Adrenal gland (tissue), 12 donors: ENCODE data around the gene TFR2. TPM values are rescaled to one million over a fixed set of nuclear protein-coding genes. Genes with fewer than 3 reads are reported as not detected.

ENCODE experiments used
- DNase-seq, 7 donors: peaks; one replicate each; pipeline ENCODE4 v3.0.0-alpha.2; 2019 to 2020
- H3K27ac ChIP-seq, 5 donors: fragments of 200-600 bp; sonication (generic) in 4 of 5; 1 replicate in 3 of 5; 2 replicates in 2 of 5; pipeline versions ENCODE4 v1.5.1 to v1.8.0; 2016 to 2020; ENCODE audit warnings: mild to moderate bottlenecking in 1 of 5
- H3K27me3 ChIP-seq: fragments of 200-600 bp; 2 replicates; pipeline ENCODE4 v1.8.0; 2021
- H3K36me3 ChIP-seq, 2 donors: fragments of 200-600 bp; replicated peaks in 1 of 2; 1 replicate in 1 of 2; 2 replicates in 1 of 2; pipeline versions ENCODE4 v1.5.1 to v1.8.0; 2018 to 2022
- H3K4me1 ChIP-seq, 2 donors: fragments of 200-600 bp; replicated peaks in 1 of 2; 1 replicate in 1 of 2; 2 replicates in 1 of 2; pipeline versions ENCODE4 v1.5.1 to v1.8.0; 2018 to 2021
- H3K4me3 ChIP-seq, 4 donors: fragments of 200-600 bp; sonication (generic) in 3 of 4; one replicate each; pipeline ENCODE4 v1.5.1; 2016 to 2018
- H3K9me3 ChIP-seq, 3 donors: fragments of 200-600 bp; sonication (generic) in 1 of 3; replicated peaks in 1 of 3; 1 replicate in 2 of 3; 2 replicates in 1 of 3; pipeline versions ENCODE4 v1.5.1 to v1.8.0; 2016 to 2021
- POLR2A ChIP-seq, 2 donors: fragments of 450-650 bp; IDR thresholded peaks; one replicate each; pipeline ENCODE4 v1.6.1; 2017; ENCODE audit warnings: antibody characterized with exemption in 2 of 2, mild to moderate bottlenecking in 2 of 2, moderate library complexity in 1 of 2
- WGBS, 4 donors: extraction: QIAGEN DNeasy Blood & Tissue Kit in 2 of 4; methylation state at CpG; one replicate each; pipeline versions ENCODE4 v1.1.5 to v1.1.7; 2013 to 2017; 5-methylcytosine and 5-hydroxymethylcytosine counted together
- intact Hi-C, 2 donors: fragments of 100-400 bp; cut with DNase I; formaldehyde crosslinking; loops; one replicate each; pipeline versions ENCODE4 v1.14.1 to v1.15.0; 2022 to 2023
- polyA plus RNA-seq, 3 donors: library from polyadenylated mRNA; stranded (reverse); fragments of 200-250 nt in 2 of 3; fragments of 350-450 nt in 1 of 3; fragmentation: Illumina TruSeq in 1 of 3; extraction: RNeasy Lipid Tissue Mini Kit (QIAGEN cat#74804) in 1 of 3; gene quantifications; one replicate each; pipeline ENCODE4 v1.2.3, GENCODE V29; 2013 to 2014
- total RNA-seq, 9 donors: library from RNA; depleted of rRNA in 4 of 9; stranded (reverse); fragments of >200 nt in 4 of 9; fragments of 120-200 nt in 1 of 9; fragmentation: NEBNext Ultra II Directional in 1 of 9; extraction: Animal tissue kit (Norgen Biotek cat#: 25700) in 1 of 9; gene quantifications; one replicate each; pipeline versions ENCODE4 v1.1.0 to v1.2.4, GENCODE V29; 2013 to 2023
- TF ChIP-seq, protein P1 (sequence below), 6 experiments: fragments of 450-650 bp in 4 of 6; fragments of 200-600 bp in 2 of 6; sonication (generic) in 1 of 6; IDR thresholded peaks; 1 replicate in 5 of 6; 2 replicates in 1 of 6; pipeline versions ENCODE4 v1.5.1 to v1.8.0; 2016 to 2021; ENCODE audit warnings: antibody characterized with exemption in 6 of 6, mild to moderate bottlenecking in 2 of 6, moderate library complexity in 1 of 6
- donor health status: healthy with polysubstance abuse.
- donor health status: Bipolar disorder and iron deficiency.
- donor health status: DM: yes; HTN: yes; CAD: no.
- donor health status: DM: no; HTN: no; CAD: no.
- donor health status: DM: no; HTN: no; CAD: no.
- donor health status: DM: yes; HTN: yes; CAD: no.

TFR2 gene
- total and polyA plus RNA-seq, 12 donors, result 0.24 to 6.7 (median 1.3) TPM

GRCh38 chr7:100675581-100676350, 34.4 kb upstream of the TFR2 start:
- peak overlapping the region in 2 of 4 donors; percentile 83 to 92 for H3K4me3 ChIP-seq
- no peak for TF ChIP-seq POLR2A (IDR thresholded peaks at IDR 0.05)
- TF ChIP-seq, protein P1, sequence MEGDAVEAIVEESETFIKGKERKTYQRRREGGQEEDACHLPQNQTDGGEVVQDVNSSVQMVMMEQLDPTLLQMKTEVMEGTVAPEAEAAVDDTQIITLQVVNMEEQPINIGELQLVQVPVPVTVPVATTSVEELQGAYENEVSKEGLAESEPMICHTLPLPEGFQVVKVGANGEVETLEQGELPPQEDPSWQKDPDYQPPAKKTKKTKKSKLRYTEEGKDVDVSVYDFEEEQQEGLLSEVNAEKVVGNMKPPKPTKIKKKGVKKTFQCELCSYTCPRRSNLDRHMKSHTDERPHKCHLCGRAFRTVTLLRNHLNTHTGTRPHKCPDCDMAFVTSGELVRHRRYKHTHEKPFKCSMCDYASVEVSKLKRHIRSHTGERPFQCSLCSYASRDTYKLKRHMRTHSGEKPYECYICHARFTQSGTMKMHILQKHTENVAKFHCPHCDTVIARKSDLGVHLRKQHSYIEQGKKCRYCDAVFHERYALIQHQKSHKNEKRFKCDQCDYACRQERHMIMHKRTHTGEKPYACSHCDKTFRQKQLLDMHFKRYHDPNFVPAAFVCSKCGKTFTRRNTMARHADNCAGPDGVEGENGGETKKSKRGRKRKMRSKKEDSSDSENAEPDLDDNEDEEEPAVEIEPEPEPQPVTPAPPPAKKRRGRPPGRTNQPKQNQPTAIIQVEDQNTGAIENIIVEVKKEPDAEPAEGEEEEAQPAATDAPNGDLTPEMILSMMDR (IDR thresholded peaks at IDR 0.05), result no peak
- intact Hi-C loops, result loop anchor here in 1 of 2 donors (5.0 kb wide), 1 partner anchor 93 kb away; no protein-coding TSS in a partner anchor
- no peaks in the 10 kb centered on the region for H3K9me3 ChIP-seq
- H3K27ac ChIP-seq, result peak overlapping the region; percentile 48 to 99 (median 96)
- DNase-seq, result peak; percentile 81 to 93 (median 88)
- H3K4me1 ChIP-seq, result peaks cover 10 to 30% of the 10 kb centered on the region in 2 donors
- H3K27me3 ChIP-seq, result no peaks in the 10 kb centered on the region
- peaks cover 0 to 38% of the 10 kb centered on the region in 2 donors for H3K36me3 ChIP-seq
- WGBS, 4 donors, result 0 to 4% (median 1%) methylated on average over 4 to 59 of the region's 59 CpGs

GRCh38 chr7:100675105-100675451, 33.7 kb upstream of the TFR2 start:
- Histone ChIP-seq H3K4me1 (peaks cover 6 to 23% of the 10 kb centered on the region in 2 donors), H3K27ac (peak overlapping the region; percentile 91 to 99 (median 97)), H3K9me3 (no peaks in the 10 kb centered on the region), H3K27me3 (no peaks in the 10 kb centered on the region), H3K4me3 (peak overlapping the region in 3 of 4 donors; percentile 18 to 92 (median 83)), H3K36me3 (peaks cover 0 to 32% of the 10 kb centered on the region in 2 donors)
- TF ChIP-seq, protein P1 (IDR thresholded peaks at IDR 0.05), result no peak
- no peak for TF ChIP-seq POLR2A (IDR thresholded peaks at IDR 0.05)
- peak in 1 of 7 donors; percentile 54 for DNase-seq
- intact Hi-C loops, result loop anchor here in 1 of 2 donors (5.0 kb wide), 1 partner anchor 93 kb away; no protein-coding TSS in a partner anchor
- 0 to 1% (median 0%) methylated on average over 9 to 46 of the region's 46 CpGs; no CpG with 5 or more reads in 1 of the 4 donors for WGBS, 4 donors

DNA sequence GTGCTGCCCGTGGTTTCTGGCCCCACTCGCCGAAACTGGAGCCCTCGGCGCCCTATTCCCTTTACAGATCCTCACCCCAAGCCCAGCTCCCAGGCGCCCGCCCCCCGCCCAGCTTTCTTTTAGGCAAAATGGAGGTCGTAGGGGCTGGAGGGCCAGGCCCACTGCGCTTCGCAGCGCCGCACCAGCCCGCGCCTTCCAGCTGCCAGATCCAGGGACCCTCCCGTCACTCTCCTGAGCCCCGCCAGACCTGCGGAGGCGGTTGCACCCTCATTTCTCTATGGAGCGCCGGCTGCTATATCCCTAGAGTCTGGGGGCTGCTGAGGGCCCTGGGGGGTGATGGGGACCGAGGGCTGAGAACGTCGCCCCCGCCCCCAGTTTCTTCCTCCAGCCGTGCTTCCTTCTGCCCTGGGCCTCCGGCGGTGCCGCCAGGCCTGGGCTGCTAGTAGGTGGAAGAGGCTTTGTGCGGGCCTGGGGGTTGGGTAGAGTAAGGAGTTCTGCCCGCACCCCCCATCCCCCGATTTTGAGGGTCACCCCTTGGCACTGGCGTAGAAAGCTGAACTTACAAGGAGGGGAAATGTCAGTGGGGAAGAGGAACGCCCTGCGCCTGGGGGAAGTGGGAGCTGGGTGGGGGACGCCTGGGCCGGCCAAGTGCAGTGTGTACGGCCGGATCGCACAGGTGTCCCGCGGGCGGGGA, 33.2 kb upstream of the TFR2 start:
- no peaks in the 10 kb centered on the region for H3K27me3 ChIP-seq
- peak overlapping the region; percentile 49 to 92 (median 70) for H3K4me3 ChIP-seq
- no peak for TF ChIP-seq POLR2A (IDR thresholded peaks at IDR 0.05)
- TF ChIP-seq, protein P1 (IDR thresholded peaks at IDR 0.05), result no peak
- H3K27ac ChIP-seq, result peak overlapping the region; percentile 91 to 99 (median 97)
- peaks cover 0 to 32% of the 10 kb centered on the region in 2 donors for H3K36me3 ChIP-seq
- peaks cover under 1 to 18% of the 10 kb centered on the region in 2 donors for H3K4me1 ChIP-seq
- DNase-seq, result peak in 5 of 7 donors; percentile 42 to 67 (median 56)
- 0% methylated on average over 5 to 43 of the region's 43 CpGs for WGBS, 4 donors
- intact Hi-C loops, result loop anchor here (5.0 kb wide), 2 partner anchors 47 to 92 kb away; no protein-coding TSS in a partner anchor
- H3K9me3 ChIP-seq, result no peaks in the 10 kb centered on the region

GRCh38 chr7:100673942-100674410, 32.6 kb upstream of the TFR2 start:
- intact Hi-C loops, result loop anchor here in 1 of 2 donors (5.0 kb wide), 1 partner anchor 47 kb away; no protein-coding TSS in a partner anchor
- DNase-seq, result peak; percentile 44 to 77 (median 64)
- TF ChIP-seq, protein P1 (IDR thresholded peaks at IDR 0.05), result no peak
- TF ChIP-seq POLR2A (IDR thresholded peaks at IDR 0.05), result peak in 1 of 2 donors; percentile 15
- peak overlapping the region; percentile 91 to 99 (median 97) for H3K27ac ChIP-seq
- peak overlapping the region; percentile 49 to 94 (median 88) for H3K4me3 ChIP-seq
- H3K4me1 ChIP-seq, result peaks cover 0 to 14% of the 10 kb centered on the region in 2 donors
- peaks cover 0 to 27% of the 10 kb centered on the region in 2 donors for H3K36me3 ChIP-seq
- H3K27me3 ChIP-seq, result no peaks in the 10 kb centered on the region
- no peaks in the 10 kb centered on the region for H3K9me3 ChIP-seq
- 0 to 2% (median 1%) methylated on average over 1 to 34 of the region's 34 CpGs for WGBS, 4 donors
